NT2/D1 (cell line): Measurements from ENCODE around the gene DRAXIN.

ENCODE experiments used
- SUZ12 ChIP-seq: IDR thresholded peaks from 2 replicates; pipeline ENCODE4 v1.6.1; 2011; ENCODE audit not compliant: insufficient read length, insufficient read depth; ENCODE audit errors: extremely low read depth
- YY1 ChIP-seq: IDR thresholded peaks from 2 replicates; pipeline ENCODE4 v1.6.1; 2011; ENCODE audit not compliant: insufficient read length, insufficient read depth
- ZNF274 ChIP-seq: IDR thresholded peaks from 2 replicates; pipeline ENCODE4 v1.6.1; 2011; ENCODE audit warnings: mild to moderate bottlenecking, low read depth, low read length

DNA sequence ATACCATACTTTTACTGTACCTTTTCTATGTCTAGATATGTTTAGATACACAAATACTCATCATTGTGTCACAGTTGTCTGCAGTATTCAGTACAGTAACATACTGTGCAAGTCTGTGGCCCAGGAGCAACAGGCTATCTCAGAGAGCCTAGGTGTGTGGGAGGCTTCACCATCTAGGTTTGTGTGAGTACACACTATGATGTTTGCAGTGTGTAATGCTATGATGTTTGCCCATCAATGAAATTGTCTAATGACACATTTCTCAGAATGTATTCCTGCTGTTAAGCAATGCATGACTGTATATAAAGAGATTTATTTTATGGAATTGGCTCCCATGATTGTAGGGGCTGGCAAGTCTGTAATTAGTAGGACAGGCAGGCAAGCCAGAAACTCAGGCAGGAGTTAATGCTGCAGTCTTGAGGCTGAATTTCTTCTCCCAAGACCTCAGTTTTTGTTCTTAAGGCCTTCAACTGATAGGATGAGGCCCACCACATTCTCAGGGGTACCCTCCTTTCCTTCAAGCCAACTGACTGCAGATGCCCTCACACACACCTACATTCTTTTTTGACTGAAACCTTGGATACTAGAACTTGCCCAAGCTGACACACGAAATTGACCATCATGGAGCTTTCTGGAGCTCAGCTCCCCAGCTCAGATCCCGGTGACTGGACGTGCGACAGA is 36.8 kb downstream of the DRAXIN start:
- TF ChIP-seq ZNF274, result no peak
- TF ChIP-seq YY1, result no peak
- TF ChIP-seq SUZ12, result no peak
